DMS 273 (cell line): Measurements from ENCODE around the gene MAN1A1.
"Not testable (repeated sequence)": the region's sequence is repeated elsewhere in the genome, so short reads cannot be mapped to it uniquely, and the experiment has no call there.

Experiments used
- DNase-seq: peaks from one replicate; lab custom pipeline; 2025; ENCODE audit not compliant: unreplicated experiment; lab: John Stamatoyannopoulos, UW

MAN1A1 gene

DNA sequence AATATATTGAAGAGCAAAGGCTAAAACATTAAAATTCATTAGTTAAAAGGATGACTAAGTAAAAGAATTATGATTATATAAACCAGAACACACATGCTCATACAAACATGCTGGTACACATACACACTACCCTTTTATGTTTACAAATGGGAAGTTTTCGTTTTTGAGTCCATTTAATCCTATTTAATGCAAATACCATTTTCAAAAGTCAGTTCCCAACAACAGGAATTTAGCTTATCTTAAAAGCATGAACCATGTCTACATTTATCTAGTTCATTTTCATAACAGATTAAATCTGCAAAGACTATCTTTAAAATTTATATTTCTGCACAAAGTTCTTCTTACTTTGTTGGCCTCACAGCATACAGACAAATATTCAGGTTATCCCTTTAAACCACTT, 42.5 kb downstream of the MAN1A1 start:
- no peak for DNase-seq

DNA sequence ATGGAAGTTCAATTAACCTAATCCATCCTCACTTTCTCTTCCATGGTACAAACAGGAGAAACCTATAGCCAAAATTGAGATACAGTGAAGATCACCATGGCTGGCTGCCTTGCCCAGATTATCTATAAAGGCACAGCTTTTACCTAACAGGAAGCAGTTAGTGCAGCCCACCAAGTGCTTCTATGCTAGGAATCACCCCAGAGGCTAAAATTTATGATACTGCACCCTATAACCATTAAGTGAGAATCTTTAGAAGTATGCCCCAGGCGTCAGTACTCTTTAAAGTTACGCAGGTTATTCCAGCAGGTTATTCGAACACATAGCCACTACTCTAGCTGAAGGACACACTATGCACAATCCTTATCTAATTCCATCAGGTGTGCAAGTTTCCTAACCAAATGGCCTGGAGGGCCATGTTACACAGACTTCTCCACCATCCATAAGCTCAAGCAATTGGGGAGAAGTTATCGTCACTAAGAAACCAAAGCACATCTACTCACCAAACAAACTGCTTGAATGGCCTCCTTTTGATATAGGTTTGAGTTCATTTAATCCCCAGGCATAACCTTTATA, 43.1 kb downstream of the MAN1A1 start:
- no peak for DNase-seq

- DNase-seq = no peak
Observed at GRCh38 chr6:119303164-119303887, 46.2 kb downstream of the MAN1A1 start.

DNA sequence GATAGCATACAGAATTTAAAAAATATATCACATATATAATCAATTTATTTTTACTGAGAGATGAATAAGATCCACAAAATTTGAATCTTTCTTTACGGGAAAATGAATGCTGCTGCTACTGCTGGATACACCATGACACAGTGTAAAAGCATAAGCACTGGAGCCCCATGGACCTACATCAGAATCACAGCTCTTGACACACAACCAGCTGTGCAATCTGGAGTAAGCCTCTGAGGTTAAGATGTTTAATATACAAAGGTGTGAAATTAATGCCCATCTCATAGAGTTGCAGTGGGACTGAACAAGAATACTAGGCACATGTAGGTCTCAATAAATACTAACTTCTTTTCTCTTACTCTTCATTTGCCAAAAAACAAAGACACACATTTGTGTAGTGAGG, 48.1 kb downstream of the MAN1A1 start:
- no peak for DNase-seq

DNA sequence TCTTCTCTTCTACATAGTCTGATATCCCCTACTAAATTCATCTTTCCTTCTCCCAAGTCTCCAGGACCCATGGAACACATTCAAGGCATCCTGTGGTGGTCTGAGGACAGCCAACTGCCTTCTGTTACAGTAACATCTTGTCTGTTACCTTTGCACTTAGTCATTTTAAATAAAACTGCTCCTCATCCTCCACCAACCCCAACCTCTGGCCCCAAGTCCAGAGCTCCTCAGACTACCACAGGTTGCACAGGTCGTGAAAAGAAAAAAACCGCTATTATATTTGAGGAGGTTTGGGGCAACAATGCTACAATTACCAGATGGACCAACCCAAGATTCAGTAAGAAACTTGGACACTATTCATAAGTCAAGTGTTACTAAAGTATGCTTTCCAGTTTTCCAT, 49.9 kb downstream of the MAN1A1 start:
- no peak for DNase-seq

DNA sequence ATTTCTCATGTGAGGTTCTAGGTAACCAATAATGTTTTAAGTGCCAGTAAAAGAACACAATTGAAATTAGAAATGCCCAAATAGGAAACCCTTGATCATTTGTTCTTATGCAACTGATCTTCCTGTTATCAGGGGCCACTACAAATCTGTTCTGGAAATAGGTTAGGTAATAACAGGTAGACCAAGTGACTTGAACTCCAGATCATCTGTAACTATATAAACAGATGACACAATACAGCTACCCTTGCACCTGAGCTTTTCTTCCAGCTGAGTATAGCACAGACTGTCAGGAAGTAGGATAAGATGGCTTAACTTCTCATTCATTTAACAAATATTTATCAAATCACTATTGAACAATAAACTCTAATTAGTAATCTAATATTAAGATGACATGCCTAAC, 52.5 kb downstream of the MAN1A1 start:
- no peak for DNase-seq

DNA sequence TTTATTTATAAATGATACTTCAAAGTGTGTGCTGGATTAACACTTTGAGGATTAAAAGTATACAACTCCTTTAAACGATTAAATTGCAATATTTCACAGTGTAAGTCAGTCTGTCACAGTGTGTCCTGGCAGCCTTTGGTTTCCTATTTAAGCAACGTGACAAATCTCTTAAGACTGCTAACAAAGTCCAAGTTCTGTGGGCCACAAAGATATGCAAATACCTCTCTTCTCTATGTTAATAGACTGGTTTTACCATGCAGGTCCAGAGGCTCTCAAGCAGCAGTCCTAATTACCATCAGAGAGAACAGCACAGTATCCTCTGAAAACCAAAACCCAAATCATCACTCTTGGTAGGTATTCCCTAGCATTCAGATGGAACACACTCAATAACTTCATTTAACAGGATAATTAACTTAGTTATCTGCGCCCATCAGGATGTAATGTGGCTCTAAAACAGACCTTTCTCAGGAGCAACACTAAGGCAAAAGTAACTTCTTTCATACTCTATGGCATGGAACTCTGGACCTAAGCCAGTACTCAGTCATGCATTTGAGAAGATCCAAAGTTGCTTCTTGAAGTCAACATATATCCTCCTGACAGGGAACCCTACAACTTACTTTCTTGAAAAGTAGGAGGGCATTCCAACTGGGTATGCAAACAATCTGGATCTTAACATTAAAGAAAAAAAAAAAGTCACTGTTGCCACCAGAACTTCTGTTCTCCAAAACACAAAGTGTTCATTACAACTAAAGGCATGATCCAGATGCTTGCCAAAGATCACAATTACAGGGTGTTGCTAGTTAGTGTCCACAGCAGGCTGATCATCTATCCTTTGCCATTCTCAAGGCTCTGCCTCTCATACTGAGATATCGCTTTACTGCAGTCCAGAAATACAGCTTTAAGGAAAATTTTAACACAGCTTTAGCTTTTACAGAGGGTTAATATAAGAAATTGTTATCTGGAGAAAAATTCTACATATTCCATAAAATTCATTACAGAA, 53.2 kb downstream of the MAN1A1 start:
- DNase-seq = no peak

DNA sequence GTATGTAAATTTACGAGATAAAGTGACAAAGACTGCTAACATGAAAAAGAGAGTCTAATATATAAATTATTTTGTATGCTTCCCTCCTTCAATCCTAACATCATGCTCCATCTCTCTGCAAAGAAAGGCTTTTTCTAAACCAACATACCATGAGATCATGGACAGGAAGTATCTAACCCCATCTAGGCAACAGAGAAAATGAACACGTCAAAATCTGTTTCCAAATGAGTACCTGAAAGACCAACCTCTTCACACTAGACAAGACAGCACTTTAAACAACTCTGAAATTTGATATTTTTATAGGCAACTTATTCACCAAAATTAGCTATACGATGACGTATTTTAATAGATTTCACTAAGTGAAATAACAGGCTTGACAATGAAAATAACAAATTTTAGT, 54.6 kb downstream of the MAN1A1 start:
- no peak for DNase-seq

GRCh38 chr6:119291060-119291459, 58.5 kb downstream of the MAN1A1 start:
- not testable (repeated sequence) for DNase-seq

DNA sequence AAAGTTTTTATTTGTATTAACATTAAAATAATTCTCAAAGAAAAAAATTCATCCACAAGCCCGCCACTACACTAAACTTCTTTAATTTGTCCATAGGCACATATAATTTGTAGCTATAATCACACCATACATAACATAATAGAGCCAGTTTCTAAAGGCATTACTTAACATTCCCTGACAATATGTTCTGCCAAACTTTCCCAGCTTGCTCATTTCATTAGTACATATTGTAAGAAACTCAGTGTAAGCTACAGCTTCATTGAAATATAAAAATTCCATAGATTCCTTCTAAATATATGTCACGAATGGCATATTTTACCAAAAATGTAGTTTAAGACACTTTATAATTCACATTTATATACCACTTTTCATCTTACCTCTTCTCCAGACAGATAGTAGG, 59.3 kb downstream of the MAN1A1 start:
- no peak for DNase-seq

DNA sequence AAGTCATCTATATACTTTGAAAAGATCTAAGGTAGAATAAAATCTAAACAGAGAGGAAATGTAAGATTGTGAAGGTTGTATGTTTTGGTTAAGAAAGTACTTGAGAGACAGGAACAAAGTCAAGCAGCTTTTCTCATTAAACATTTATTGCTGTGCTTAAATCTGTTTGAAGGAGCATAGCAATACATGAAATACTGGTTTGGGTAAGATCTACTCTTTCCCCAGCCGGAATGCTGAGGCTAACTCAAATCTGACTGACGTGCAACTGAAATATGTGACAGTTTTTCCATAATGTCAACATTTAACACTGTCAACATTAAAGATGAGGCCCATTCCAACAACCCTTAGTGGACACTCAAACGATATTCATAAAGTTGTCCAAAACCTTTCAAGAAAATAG, 59.9 kb downstream of the MAN1A1 start:
- no peak for DNase-seq

GRCh38 chr6:119285908-119286625, 63.5 kb downstream of the MAN1A1 start:
- DNase-seq = no peak

DNA sequence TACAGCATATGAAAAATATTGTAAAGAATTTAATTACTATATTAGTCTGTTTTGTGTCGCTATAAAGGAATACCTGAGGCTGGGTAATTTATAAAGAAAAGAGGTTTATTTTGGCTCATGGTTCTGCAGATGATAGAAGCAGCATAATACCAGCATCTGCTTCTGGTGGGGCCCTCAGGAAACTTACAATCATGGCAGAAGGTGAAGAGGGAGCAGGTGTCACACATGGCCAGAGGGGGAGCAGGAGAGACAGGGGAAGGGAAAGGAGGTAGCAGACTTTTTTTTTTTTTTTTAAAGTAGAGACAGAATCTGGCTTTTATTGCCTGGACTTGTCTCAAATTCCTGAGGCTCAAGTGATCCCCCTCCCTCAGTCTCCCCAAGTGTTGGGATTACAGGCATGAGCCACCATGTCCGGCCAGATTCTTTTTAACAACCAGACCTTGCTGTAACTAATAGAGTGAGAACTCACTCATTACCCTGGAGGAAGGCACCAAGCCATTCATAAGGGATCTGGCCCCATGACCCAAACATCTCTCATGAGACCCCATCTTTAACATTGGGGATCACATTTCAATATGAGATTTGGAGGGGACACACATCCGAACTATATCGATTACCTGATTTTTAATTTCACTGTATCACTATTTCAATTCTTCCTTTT, 64.6 kb downstream of the MAN1A1 start:
- DNase-seq = peak; percentile 52

- DNase-seq = peak; percentile 16
Observed at GRCh38 chr6:119283979-119284545, 65.5 kb downstream of the MAN1A1 start.

GRCh38 chr6:119283214-119283613, 66.3 kb downstream of the MAN1A1 start:
- DNase-seq = no peak

- DNase-seq = peak; percentile 64
Observed at GRCh38 chr6:119280668-119281067, 68.9 kb downstream of the MAN1A1 start.

DNA sequence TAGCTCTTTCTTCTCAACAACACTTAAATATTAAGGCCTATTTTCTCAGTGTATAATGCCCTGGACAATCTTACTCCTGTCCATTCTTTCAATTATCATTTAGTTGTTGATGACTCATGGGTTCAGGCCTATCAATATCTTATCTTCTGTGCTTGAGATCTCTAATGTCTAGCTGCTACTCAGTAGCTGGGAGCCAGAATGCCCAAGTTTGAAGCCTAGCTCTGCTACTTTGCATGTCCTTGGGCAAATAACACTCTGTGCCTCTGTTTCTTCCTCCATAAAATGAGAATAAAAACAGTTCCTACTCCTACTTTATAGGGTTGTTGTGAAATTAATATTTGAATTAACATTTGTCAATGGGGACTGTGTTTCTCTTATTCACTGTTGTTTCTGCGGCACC, 69.5 kb downstream of the MAN1A1 start:
- peak; percentile 47 for DNase-seq

GRCh38 chr6:119278625-119279024, 70.9 kb downstream of the MAN1A1 start:
- DNase-seq = peak; percentile 71

- no peak for DNase-seq
Observed at GRCh38 chr6:119277052-119277451, 72.5 kb downstream of the MAN1A1 start.

DNA sequence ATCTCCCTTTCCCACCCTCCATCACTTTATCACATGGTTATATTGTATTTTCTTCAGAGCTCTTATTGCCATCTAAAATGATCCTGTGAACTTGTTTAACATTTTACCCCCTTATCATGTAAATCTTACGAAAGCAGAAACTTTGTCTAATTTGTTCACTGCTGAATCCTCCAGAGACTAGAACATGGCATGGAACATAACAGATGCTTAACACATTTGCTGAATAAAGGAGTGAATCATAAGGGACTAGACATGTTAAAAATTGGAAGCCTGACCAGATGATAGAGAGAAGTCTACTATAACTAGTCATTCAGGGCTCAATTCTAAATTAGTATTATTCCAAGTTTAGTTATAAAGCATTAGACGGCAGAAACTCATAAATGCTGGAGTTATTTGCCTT, 73.3 kb downstream of the MAN1A1 start:
- DNase-seq = peak; percentile 53
